CD4-positive, alpha-beta T cell treated with Interleukin-10 for 1 hour (primary cell): ENCODE data around the gene CCDC187.

Experiments used
- DNase-seq: peaks from one replicate; pipeline ENCODE4 v3.0.0-alpha.2; 2020

The CCDC187 gene

DNA sequence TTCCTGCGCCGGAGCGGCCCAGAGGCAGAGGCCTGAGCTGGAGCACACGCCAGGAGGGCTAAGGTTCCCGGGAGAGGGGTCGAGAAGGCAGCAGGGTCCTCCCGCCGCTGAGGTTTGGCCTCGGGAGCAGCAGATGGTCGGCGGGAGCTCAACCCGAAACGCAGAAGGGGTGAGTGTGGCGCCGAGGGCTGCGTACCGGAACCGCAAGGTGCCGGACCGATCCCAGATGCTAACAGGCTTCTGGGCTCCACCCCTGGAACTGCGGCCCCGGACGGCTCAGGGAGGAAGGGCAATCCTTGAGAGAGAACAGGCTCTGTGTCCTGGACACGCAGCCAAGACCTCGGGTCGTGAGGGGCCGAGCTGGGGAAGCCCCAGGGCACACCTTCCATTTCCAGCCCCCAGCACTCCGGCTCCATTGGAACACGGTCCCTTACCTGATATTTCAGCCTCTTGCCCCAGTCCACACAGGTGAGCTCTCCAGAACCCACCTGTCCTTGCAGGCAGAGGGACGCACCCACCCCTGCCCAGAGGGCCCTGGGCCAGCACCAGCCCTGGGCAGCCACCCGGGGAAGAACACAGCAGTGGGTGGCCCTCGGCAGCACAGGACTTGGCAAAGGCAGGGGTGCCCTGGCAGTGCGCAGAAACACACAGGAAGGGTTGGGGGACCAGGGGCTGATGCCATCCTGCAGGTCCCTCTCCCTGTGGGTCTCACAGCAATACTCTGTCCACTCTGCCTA is 100.3 kb downstream of the CCDC187 start:
- DNase-seq = no peak

DNA sequence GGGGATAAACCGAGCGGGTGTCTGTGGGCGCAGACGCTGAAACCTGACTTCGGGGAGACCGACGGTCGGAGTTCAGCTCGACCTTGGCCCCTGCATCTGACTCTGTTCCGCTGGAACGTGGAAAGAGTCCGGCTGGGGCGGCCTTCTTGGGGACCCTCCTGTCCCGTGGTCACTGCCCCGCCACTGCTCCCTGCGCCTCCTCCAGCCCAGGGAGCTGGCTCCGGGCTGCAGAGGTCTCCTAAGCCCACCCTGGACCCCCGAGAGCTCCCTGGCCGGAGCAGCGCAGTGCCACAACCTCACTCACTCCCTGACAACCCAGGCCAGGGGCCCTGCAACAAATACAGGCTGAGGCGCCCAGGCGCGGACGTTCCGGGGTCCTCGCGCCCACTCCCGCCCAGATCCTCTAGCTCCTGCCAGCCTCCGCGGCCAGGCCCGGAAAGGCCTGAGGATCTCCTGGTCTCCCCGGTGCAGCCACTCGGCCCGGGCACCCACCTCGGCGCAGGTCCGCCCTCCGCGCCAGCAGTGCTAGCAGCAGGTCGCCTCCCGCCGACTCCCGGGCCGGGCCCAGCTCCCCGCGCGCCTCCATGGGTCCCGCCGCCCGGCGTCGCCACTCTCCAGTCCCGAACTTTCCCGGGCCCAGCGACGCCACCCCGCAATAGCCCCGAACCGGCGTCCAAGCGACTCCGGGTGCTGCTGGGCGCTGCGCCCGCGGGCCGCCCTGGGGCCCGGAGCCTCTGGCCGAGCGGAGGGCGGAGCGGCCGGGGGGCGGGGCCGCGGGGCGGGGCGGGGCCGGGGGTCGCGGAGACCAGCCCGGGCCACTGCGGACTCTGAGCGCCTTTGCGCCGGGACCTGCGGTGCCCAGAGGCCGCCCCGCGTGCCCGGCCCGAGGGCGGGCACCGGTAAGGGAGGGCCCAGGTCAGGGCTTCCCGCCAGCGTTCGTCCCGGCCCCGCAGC is 101.2 kb downstream of the CCDC187 start:
- no peak for DNase-seq

DNA sequence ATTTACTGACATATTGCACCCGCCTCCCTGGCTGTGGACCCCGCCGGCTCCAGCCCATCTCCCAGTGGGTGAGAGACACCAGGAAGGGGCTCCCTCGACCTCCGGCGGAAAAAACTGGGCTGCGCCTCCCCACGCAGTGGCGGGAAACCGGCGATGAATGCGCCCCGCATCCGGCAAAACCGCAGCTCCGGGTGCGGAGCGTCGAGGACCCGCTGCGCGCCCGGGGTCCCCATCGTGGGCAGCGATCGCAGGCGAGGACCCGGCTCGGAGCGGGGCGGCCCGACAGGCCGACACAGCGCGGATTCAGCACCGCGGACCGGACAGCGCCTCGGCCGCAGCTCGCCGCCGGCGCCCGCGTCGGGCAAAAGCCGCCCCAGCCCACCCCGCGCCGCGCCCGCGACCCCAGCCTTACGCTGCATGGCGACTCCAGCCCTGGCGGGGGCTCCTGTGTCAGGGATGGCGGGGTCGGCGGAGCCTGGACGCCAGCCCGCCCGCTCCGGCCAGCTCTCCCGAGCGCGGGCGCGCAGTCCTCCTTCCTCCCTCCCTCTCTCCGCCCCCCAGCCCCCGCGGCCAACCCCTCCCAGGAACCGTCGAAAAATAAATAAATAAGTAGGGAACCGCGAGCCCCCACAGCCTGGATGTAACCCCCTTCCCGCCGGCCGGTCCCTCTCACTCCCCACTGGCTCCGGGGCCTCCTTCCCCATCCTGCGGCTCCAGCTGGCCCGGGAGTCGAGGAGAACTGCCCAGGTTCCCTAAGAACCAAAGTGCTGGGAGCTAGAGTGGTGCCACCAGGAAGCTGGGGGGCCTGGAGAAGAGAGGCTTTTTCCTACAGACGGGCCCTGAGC is 102.1 kb downstream of the CCDC187 start:
- DNase-seq = no peak

DNA sequence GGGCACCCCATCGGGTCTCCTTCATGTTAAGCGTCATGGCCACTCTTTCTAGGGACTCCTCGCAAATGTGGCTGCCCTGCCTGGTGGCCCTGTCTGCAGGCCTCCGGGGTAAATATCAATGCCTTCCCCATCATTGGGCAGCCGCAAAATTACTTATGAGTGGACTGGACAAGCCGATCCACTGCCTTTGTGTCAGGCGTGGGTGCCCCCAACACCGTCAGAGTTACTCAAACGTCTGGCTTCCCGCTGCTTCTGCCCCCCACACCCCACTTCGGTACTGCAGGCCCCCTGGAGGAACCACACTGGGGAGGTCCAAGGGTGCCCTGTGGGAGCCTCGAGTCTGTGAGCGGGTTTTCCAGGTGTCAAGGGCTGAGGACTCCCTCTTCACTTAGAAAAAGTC is 102.7 kb downstream of the CCDC187 start:
- no peak for DNase-seq

DNA sequence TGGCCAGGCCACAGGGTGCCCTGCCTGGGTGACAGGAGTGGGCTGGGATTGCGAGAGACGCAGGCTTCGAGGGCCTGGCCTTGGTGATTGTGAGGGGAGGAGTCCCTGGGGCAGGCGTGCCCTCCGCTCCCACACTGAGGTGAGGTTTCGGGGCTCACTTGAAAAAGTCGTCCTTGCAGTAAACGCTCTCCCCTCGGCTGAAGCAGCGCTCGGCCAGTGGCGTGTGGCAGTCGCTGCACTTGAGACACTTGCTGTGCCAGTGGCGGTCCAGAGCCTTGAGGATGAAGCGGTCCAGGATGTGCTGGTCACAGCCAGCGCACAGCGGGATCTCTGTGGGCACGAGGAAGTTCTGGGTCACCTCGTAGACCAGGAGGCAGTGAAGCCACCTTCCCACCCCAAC is 103.5 kb downstream of the CCDC187 start:
- DNase-seq = no peak
